Neural cell (in vitro differentiated cells): ENCODE data around the gene PRPS1L1.

Experiments used
- CTCF ChIP-seq: fragments of 450-650 bp; IDR thresholded peaks from 2 replicates; pipeline ENCODE4 v1.5.1; 2014; ENCODE audit warnings: antibody characterized with exemption, mild to moderate bottlenecking, moderate library complexity; ENCODE audit not compliant: poor library complexity, severe bottlenecking
- EP300 ChIP-seq: fragments of 450-650 bp; conservative IDR thresholded peaks from 2 replicates; pipeline ENCODE4 v1.6.1; 2014; ENCODE audit warnings: antibody characterized with exemption, mild to moderate bottlenecking, moderate library complexity; ENCODE audit not compliant: poor library complexity, severe bottlenecking
- EZH2 ChIP-seq: fragments of 200-600, 300-800 bp; shearing (Covaris generic), sonication (generic); IDR thresholded peaks from 2 replicates; pipeline ENCODE4 v1.6.1; 2014; ENCODE audit warnings: antibody characterized with exemption, low read length, borderline replicate concordance, mild to moderate bottlenecking; ENCODE audit not compliant: insufficient read depth, poor library complexity, severe bottlenecking
- POLR2AphosphoS5 ChIP-seq: IDR thresholded peaks from 2 replicates; pipeline ENCODE4 v1.6.1; 2012
- REST ChIP-seq: IDR thresholded peaks from 2 replicates; pipeline ENCODE4 v1.6.1; 2012; ENCODE audit warnings: borderline replicate concordance

GRCh38 chr7:17984288-17984687, 43.4 kb downstream of the PRPS1L1 start:
- no peak for TF ChIP-seq CTCF
- no peak for TF ChIP-seq REST
- no peak for TF ChIP-seq EP300
- TF ChIP-seq EZH2, result no peak
- no peak for TF ChIP-seq POLR2AphosphoS5
